Measurements from ENCODE around the gene RNF43.

Gene RNF43

GRCh38 chr17:58417300-58418092 is at the start of gene RNF43:
Gene RNF43, minus strand, starts transcription at chr17:58417534. Its CDS starts 1,957 bp downstream, at chr17:58415577.
- in situ Hi-C loops (cut with MboI; ENCODE audit: low pct_unique_long_range_greater_than_20kb, low sequenced_read_pairs, unreplicated experiment) = no loop called here
- DNase-seq (ENCODE audit: low spot score) = peak; percentile 88
- TF ChIP-seq, protein P1, sequence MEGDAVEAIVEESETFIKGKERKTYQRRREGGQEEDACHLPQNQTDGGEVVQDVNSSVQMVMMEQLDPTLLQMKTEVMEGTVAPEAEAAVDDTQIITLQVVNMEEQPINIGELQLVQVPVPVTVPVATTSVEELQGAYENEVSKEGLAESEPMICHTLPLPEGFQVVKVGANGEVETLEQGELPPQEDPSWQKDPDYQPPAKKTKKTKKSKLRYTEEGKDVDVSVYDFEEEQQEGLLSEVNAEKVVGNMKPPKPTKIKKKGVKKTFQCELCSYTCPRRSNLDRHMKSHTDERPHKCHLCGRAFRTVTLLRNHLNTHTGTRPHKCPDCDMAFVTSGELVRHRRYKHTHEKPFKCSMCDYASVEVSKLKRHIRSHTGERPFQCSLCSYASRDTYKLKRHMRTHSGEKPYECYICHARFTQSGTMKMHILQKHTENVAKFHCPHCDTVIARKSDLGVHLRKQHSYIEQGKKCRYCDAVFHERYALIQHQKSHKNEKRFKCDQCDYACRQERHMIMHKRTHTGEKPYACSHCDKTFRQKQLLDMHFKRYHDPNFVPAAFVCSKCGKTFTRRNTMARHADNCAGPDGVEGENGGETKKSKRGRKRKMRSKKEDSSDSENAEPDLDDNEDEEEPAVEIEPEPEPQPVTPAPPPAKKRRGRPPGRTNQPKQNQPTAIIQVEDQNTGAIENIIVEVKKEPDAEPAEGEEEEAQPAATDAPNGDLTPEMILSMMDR (IDR thresholded peaks at IDR 0.05; ENCODE audit: extremely low read depth, insufficient read depth, missing control alignments) = peak; percentile 80

DNA sequence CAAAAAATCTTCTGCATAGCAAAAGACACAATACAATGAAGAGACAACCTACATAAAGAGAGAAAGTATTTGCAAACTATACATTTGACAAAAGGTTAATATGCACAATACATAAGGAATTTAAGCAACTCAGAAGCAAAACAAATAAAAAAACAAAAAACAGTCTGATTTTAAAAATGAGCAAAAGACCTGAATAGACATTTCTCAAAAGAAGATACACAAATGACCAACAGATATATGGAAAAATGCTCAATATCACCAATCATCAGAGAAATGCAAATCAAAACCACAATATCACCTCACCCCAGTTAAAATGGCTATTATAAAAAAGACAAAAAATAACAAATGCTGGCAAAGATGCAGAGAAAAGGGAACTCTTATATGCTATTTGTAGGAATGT is 38.2 kb upstream of the RNF43 start:
- no peak for DNase-seq (ENCODE audit: low spot score)
- TF ChIP-seq, protein P1 (IDR thresholded peaks at IDR 0.05; ENCODE audit: extremely low read depth, insufficient read depth, missing control alignments) = no peak
- in situ Hi-C loops (cut with MboI; ENCODE audit: low pct_unique_long_range_greater_than_20kb, low sequenced_read_pairs, unreplicated experiment) = no loop called here

GRCh38 chr17:58452738-58453137 is 35.4 kb upstream of the RNF43 start:
- in situ Hi-C loops (cut with MboI; ENCODE audit: low pct_unique_long_range_greater_than_20kb, low sequenced_read_pairs, unreplicated experiment) = no loop called here
- no peak for DNase-seq (ENCODE audit: low spot score)
- TF ChIP-seq, protein P1 (IDR thresholded peaks at IDR 0.05; ENCODE audit: extremely low read depth, insufficient read depth, missing control alignments) = no peak

DNA sequence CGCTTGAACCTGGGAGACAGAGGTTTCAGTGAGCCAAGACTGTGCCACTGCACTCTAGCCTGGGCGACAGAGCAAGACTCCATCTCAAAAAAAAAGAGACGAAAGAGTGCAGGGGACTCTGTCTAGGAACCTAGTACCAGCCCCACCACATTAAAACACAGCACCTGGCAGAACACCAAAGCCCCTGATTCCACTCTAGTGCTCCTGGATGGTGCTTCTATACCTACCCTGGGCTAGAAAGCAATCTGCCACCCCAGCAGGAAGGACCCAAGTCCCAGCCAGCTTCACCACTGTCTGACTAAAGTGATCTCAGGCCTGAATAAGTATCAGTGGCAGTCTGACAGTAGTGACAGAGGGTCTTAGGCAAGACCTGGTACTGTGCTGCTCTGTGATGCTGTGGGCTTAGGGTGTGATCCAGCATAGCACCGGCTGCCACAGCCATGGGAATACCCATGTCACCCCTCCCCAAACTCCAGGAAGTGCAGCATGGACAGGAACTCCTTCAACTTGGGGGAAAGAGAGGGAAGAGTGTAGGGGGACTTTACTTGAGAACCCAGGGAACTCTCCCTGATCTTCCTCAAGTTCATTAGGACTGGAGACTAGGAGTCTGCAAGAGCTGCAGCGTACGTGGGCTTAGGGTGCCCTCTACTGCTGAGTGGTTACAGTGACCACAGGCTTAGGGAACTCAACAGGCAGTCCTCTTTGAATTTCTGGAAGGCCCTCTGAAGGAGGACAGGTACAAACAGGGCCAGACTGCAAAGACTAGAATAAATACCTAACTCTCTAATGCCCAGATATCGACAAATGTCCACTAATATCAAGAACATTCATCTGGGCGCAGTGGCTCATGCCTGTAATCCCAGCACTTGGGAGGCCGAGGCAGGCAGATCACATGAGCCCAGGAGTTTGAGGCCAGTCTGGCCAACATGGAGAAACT is 30.0 kb upstream of the RNF43 start:
- in situ Hi-C loops (cut with MboI; ENCODE audit: low pct_unique_long_range_greater_than_20kb, low sequenced_read_pairs, unreplicated experiment) = loop anchor here (10.0 kb wide), 1 partner anchor 143 kb away; no protein-coding TSS in a partner anchor
- TF ChIP-seq, protein P1 (IDR thresholded peaks at IDR 0.05; ENCODE audit: extremely low read depth, insufficient read depth, missing control alignments) = peak; percentile 86
- DNase-seq (ENCODE audit: low spot score) = peak; percentile 67

DNA sequence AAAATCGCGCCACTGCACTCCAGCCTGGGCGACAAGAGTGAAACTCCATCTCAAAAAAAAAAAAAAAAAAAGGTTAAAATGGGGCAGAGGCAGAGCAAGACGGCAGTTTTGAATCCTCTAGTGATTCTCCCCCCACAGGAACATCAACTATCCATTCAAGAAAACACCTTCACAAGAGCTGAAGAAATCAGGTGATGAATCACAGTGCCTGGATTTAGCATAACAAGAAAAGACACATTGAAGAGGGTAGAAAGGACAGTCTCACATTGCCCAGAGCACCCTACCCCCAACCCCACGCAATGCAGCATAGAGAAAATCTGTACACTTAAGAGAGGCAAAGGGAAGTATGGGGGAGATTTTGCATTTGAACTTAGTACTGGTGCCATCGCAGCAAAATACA is 28.8 kb upstream of the RNF43 start:
- DNase-seq (ENCODE audit: low spot score) = no peak
- TF ChIP-seq, protein P1 (IDR thresholded peaks at IDR 0.05; ENCODE audit: extremely low read depth, insufficient read depth, missing control alignments) = no peak
- in situ Hi-C loops (cut with MboI; ENCODE audit: low pct_unique_long_range_greater_than_20kb, low sequenced_read_pairs, unreplicated experiment) = loop anchor here (10.0 kb wide), 1 partner anchor 141 kb away; no protein-coding TSS in a partner anchor

GRCh38 chr17:58436805-58437239 is 19.5 kb upstream of the RNF43 start:
- TF ChIP-seq, protein P1 (IDR thresholded peaks at IDR 0.05; ENCODE audit: extremely low read depth, insufficient read depth, missing control alignments) = no peak
- DNase-seq (ENCODE audit: low spot score) = no peak
- in situ Hi-C loops (cut with MboI; ENCODE audit: low pct_unique_long_range_greater_than_20kb, low sequenced_read_pairs, unreplicated experiment) = no loop called here

Measured in GM13977 (cell line).